GM19043 (cell line): ENCODE results near the gene CDH18.

Experiments
- ATAC-seq: cut with Tn5 transposase; IDR thresholded peaks from one replicate; pipeline ENCODE4 v1.9.1; 2021; ENCODE audit warnings: low read depth; ENCODE audit not compliant: unreplicated experiment

The CDH18 gene

GRCh38 chr5:19739671-19740070 is 248.3 kb downstream of the CDH18 start:
- ATAC-seq: no peak

GRCh38 chr5:19734776-19735175 is 253.2 kb downstream of the CDH18 start:
- ATAC-seq: no peak

- ATAC-seq: no peak
These were observed 254.1 kb downstream of the CDH18 start for GRCh38 chr5:19733612-19734495.

- no peak for ATAC-seq
These were observed 259.4 kb downstream of the CDH18 start for GRCh38 chr5:19728571-19728970.

- ATAC-seq: no peak
These were observed 268.9 kb downstream of the CDH18 start for GRCh38 chr5:19719109-19719508.

- ATAC-seq: no peak
These were observed 274.3 kb downstream of the CDH18 start for GRCh38 chr5:19713740-19714139.

- no peak for ATAC-seq
These were observed 278.6 kb downstream of the CDH18 start for GRCh38 chr5:19709403-19709802.

- no peak for ATAC-seq
These were observed 281.2 kb downstream of the CDH18 start for GRCh38 chr5:19706776-19707175.

- no peak for ATAC-seq
These were observed 286.3 kb downstream of the CDH18 start for GRCh38 chr5:19701731-19702130.

- no peak for ATAC-seq
These were observed 292.9 kb downstream of the CDH18 start for GRCh38 chr5:19694949-19695611.

GRCh38 chr5:19690978-19691377 is 297.0 kb downstream of the CDH18 start:
- no peak for ATAC-seq

- ATAC-seq: no peak
These were observed 302.5 kb downstream of the CDH18 start for GRCh38 chr5:19685473-19685872.

GRCh38 chr5:19676895-19677294 is 311.1 kb downstream of the CDH18 start:
- ATAC-seq: no peak

- ATAC-seq: no peak
These were observed 327.3 kb downstream of the CDH18 start for GRCh38 chr5:19660679-19661078.

GRCh38 chr5:19655627-19656026 is 332.4 kb downstream of the CDH18 start:
- ATAC-seq: no peak

GRCh38 chr5:19638461-19638860 is 349.5 kb downstream of the CDH18 start:
- no peak for ATAC-seq

- ATAC-seq: no peak
These were observed 357.1 kb downstream of the CDH18 start for GRCh38 chr5:19630876-19631275.

GRCh38 chr5:19626211-19626610 is 361.8 kb downstream of the CDH18 start:
- ATAC-seq: no peak

GRCh38 chr5:19625562-19625961 is 362.4 kb downstream of the CDH18 start:
- ATAC-seq: no peak

- ATAC-seq: no peak
These were observed 368.4 kb downstream of the CDH18 start for GRCh38 chr5:19619571-19619970.

- ATAC-seq: no peak
These were observed 371.2 kb downstream of the CDH18 start for GRCh38 chr5:19616701-19617215.

- ATAC-seq: no peak
These were observed 372.3 kb downstream of the CDH18 start for GRCh38 chr5:19615661-19616060.
